ENCODE measurements around the gene TEAD3.

The TEAD3 gene

DNA sequence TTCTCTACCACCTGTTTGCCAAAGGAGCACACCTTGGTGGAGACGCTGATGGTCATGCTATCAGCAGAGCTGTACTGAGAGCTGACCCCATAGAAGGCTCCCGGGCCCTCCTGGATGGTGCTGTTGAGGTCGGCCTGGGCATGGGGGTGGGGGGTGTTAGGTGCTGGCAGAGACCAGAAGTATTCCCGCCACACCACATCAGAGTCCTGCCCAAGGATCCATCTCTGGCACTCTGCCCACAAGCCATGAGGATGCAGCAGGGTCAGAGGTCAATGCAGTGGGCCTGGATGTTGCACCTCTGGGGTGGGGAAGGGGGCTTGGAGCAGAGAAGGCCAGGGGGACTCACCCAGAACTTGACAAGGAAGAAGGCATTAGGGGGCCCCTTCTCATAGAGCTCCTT, 21.3 kb downstream of the TEAD3 start:
- no peak overlapping the region for H3K4me2 ChIP-seq (ENCODE audit: low read length)
- no peak overlapping the region for H3K27ac ChIP-seq
- no peak overlapping the region for H2AFZ ChIP-seq
- no peaks in the 10 kb centered on the region for H3K27me3 ChIP-seq (ENCODE audit: control insufficient read depth, insufficient read depth, low read length)
- no peak overlapping the region for H3K4me3 ChIP-seq (ENCODE audit: low read depth, low read length)
- H3K36me3 ChIP-seq (ENCODE audit: control insufficient read depth, insufficient read depth, low read length), result no peaks in the 10 kb centered on the region
- H3K79me2 ChIP-seq, result no peaks in the 10 kb centered on the region
- H3K9ac ChIP-seq, result no peak overlapping the region
- no peaks in the 10 kb centered on the region for H3K4me1 ChIP-seq
- no peaks in the 10 kb centered on the region for H3K9me3 ChIP-seq (ENCODE audit: control insufficient read depth, low read length)
- TF ChIP-seq, protein P1, sequence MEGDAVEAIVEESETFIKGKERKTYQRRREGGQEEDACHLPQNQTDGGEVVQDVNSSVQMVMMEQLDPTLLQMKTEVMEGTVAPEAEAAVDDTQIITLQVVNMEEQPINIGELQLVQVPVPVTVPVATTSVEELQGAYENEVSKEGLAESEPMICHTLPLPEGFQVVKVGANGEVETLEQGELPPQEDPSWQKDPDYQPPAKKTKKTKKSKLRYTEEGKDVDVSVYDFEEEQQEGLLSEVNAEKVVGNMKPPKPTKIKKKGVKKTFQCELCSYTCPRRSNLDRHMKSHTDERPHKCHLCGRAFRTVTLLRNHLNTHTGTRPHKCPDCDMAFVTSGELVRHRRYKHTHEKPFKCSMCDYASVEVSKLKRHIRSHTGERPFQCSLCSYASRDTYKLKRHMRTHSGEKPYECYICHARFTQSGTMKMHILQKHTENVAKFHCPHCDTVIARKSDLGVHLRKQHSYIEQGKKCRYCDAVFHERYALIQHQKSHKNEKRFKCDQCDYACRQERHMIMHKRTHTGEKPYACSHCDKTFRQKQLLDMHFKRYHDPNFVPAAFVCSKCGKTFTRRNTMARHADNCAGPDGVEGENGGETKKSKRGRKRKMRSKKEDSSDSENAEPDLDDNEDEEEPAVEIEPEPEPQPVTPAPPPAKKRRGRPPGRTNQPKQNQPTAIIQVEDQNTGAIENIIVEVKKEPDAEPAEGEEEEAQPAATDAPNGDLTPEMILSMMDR (IDR thresholded peaks at IDR 0.05), result no peak

- TF ChIP-seq, protein P1 (IDR thresholded peaks at IDR 0.05), result no peak
- H3K4me2 ChIP-seq (ENCODE audit: low read length), result no peak overlapping the region
- no peaks in the 10 kb centered on the region for H3K9me3 ChIP-seq (ENCODE audit: control insufficient read depth, low read length)
- H3K4me1 ChIP-seq, result no peaks in the 10 kb centered on the region
- H3K27me3 ChIP-seq (ENCODE audit: control insufficient read depth, insufficient read depth, low read length), result no peaks in the 10 kb centered on the region
- H3K9ac ChIP-seq, result no peak overlapping the region
- no peaks in the 10 kb centered on the region for H3K36me3 ChIP-seq (ENCODE audit: control insufficient read depth, insufficient read depth, low read length)
- H3K4me3 ChIP-seq (ENCODE audit: low read depth, low read length), result no peak overlapping the region
- no peaks in the 10 kb centered on the region for H3K79me2 ChIP-seq
- H2AFZ ChIP-seq, result no peak overlapping the region
- no peak overlapping the region for H3K27ac ChIP-seq
Measured at GRCh38 chr6:35474942-35475570, 21.8 kb downstream of the TEAD3 start.

DNA sequence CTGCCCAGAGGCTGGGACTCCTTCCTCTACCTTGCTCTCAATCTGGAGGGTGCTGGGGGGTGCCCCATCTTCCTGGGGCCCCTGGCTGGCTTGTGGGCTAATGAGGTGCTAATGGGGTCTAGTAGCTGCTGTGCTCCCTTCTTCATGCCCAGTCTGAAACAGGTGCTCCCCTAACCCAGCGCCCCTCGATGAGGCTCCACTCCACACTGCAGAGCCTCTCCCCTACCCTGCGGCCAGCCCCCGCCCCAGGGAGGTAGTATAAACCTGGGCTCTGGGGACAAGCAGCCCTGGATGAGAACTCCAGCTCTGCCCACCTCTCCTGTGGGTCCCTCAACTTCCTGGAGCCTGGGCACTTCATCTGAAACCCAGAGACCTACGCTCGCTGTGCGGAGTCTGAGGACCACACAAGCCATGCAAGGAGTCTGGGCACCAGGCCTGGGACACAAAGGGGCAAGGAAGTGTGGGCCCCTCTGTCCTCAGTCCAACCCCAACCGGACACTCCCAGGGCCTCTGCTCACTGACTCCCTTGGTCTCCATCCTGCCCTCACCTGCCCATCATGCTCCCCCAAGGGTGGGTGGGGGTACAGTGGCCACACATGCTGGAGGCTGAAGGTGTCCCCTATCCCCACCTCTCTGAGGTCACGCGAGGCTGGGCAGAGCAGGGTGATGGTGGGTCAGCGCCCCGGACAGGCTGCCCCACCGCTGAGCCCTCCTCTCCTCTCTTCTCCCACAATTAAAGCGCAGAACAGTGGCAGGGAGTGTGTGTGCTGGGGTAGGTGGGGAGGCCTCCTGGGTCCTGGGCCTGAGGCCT, 22.5 kb downstream of the TEAD3 start:
- TF ChIP-seq, protein P1 (IDR thresholded peaks at IDR 0.05), result no peak
- Histone ChIP-seq H3K9ac (no peak overlapping the region), H3K27me3 (ENCODE audit: control insufficient read depth, insufficient read depth, low read length) (no peaks in the 10 kb centered on the region), H3K4me3 (ENCODE audit: low read depth, low read length) (no peak overlapping the region), H3K79me2 (no peaks in the 10 kb centered on the region), H3K9me3 (ENCODE audit: control insufficient read depth, low read length) (no peaks in the 10 kb centered on the region), H2AFZ (no peak overlapping the region), H3K27ac (no peak overlapping the region), H3K4me1 (peaks cover 5% of the 10 kb centered on the region), H3K4me2 (ENCODE audit: low read length) (no peak overlapping the region), H3K36me3 (ENCODE audit: control insufficient read depth, insufficient read depth, low read length) (no peaks in the 10 kb centered on the region)

DNA sequence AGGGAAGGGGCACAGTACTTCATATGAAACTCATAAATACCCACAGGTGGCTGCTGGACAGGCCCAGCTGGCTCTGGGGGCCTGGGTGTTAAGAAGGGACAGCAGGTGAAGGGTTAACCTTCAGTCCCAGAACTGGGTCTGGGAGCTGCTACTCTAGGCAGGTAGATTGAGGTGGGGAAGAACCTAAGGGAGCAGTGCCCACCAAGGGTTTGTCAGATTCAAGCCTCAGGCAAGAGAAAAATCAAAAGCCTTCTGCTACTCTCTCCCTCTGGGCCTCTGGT, 23.1 kb downstream of the TEAD3 start:
- no peaks in the 10 kb centered on the region for H3K27me3 ChIP-seq (ENCODE audit: control insufficient read depth, insufficient read depth, low read length)
- H3K9ac ChIP-seq, result no peak overlapping the region
- no peak overlapping the region for H2AFZ ChIP-seq
- no peak overlapping the region for H3K4me2 ChIP-seq (ENCODE audit: low read length)
- H3K9me3 ChIP-seq (ENCODE audit: control insufficient read depth, low read length), result no peaks in the 10 kb centered on the region
- TF ChIP-seq, protein P1 (IDR thresholded peaks at IDR 0.05), result no peak
- peaks cover 8% of the 10 kb centered on the region for H3K4me1 ChIP-seq
- no peaks in the 10 kb centered on the region for H3K36me3 ChIP-seq (ENCODE audit: control insufficient read depth, insufficient read depth, low read length)
- H3K27ac ChIP-seq, result no peak overlapping the region
- H3K79me2 ChIP-seq, result no peaks in the 10 kb centered on the region
- H3K4me3 ChIP-seq (ENCODE audit: low read depth, low read length), result no peak overlapping the region
